Measurements from ENCODE around the gene PATJ. TPM values are rescaled to one million over a fixed set of nuclear protein-coding genes. Genes with fewer than 3 reads are reported as not detected.

The PATJ gene
- total and polyA plus RNA-seq, 3 donors from 2014 or later = 12.9 to 44.5 (median 21.6) TPM

- Histone ChIP-seq H3K4me3 (no peak overlapping the region), H3K27ac (no peak overlapping the region), H3K9me3 (no peaks in the 10 kb centered on the region), H3K27me3 (no peaks in the 10 kb centered on the region), H3K4me1 (peaks cover 4% of the 10 kb centered on the region), H3K36me3 (ENCODE audit: low read depth, missing control alignments) (no peaks in the 10 kb centered on the region)
- 92 to 95% methylated on average over 3 of the region's 3 CpGs for WGBS, 2 donors
- no peak for DNase-seq
- intact Hi-C loops (cut with DNase I; ENCODE audit: low total_unique reads) = no loop called here
- TF ChIP-seq CTCF (IDR thresholded peaks at IDR 0.05) (no peak), POLR2A (IDR thresholded peaks at IDR 0.05) (no peak)
These were observed 211.5 kb downstream of the PATJ start for GRCh38 chr1:61953790-61954150.

- Histone ChIP-seq H3K27ac (no peak overlapping the region), H3K36me3 (ENCODE audit: low read depth, missing control alignments) (no peaks in the 10 kb centered on the region), H3K4me1 (peaks cover 4% of the 10 kb centered on the region), H3K27me3 (no peaks in the 10 kb centered on the region), H3K9me3 (no peaks in the 10 kb centered on the region), H3K4me3 (no peak overlapping the region)
- 78 to 93% methylated on average over 1 of the region's 1 CpG for WGBS, 2 donors
- no peak for DNase-seq
- TF ChIP-seq POLR2A (IDR thresholded peaks at IDR 0.05) = no peak
- TF ChIP-seq CTCF (IDR thresholded peaks at IDR 0.05) = no peak
- intact Hi-C loops (cut with DNase I; ENCODE audit: low total_unique reads) = no loop called here
These were observed 213.0 kb downstream of the PATJ start for GRCh38 chr1:61955261-61955660.

GRCh38 chr1:61956016-61956645 is 213.9 kb downstream of the PATJ start:
- intact Hi-C loops (cut with DNase I; ENCODE audit: low total_unique reads) = no loop called here
- DNase-seq = no peak
- H3K4me1 ChIP-seq = peaks cover 4% of the 10 kb centered on the region
- H3K36me3 ChIP-seq (ENCODE audit: low read depth, missing control alignments) = no peaks in the 10 kb centered on the region
- H3K27me3 ChIP-seq = no peaks in the 10 kb centered on the region
- TF ChIP-seq POLR2A (IDR thresholded peaks at IDR 0.05) (no peak), CTCF (IDR thresholded peaks at IDR 0.05) (no peak)
- no peak overlapping the region for H3K4me3 ChIP-seq
- 96% methylated on average over 6 of the region's 6 CpGs for WGBS, 2 donors
- no peak overlapping the region for H3K27ac ChIP-seq
- H3K9me3 ChIP-seq = no peaks in the 10 kb centered on the region

GRCh38 chr1:61956784-61957183 is 214.5 kb downstream of the PATJ start:
- H3K27me3 ChIP-seq = no peaks in the 10 kb centered on the region
- no peak overlapping the region for H3K27ac ChIP-seq
- H3K4me1 ChIP-seq = peaks cover under 1% of the 10 kb centered on the region
- no peaks in the 10 kb centered on the region for H3K9me3 ChIP-seq
- intact Hi-C loops (cut with DNase I; ENCODE audit: low total_unique reads) = no loop called here
- TF ChIP-seq POLR2A (IDR thresholded peaks at IDR 0.05) (no peak), CTCF (IDR thresholded peaks at IDR 0.05) (no peak)
- no peak for DNase-seq
- no peak overlapping the region for H3K4me3 ChIP-seq
- no peaks in the 10 kb centered on the region for H3K36me3 ChIP-seq (ENCODE audit: low read depth, missing control alignments)
- WGBS, 2 donors = 80 to 91% methylated on average over 2 of the region's 2 CpGs

GRCh38 chr1:61961009-61961408 is 218.7 kb downstream of the PATJ start:
- intact Hi-C loops (cut with DNase I; ENCODE audit: low total_unique reads) = no loop called here
- no peak overlapping the region for H3K27ac ChIP-seq
- no peak for TF ChIP-seq POLR2A (IDR thresholded peaks at IDR 0.05)
- TF ChIP-seq CTCF (IDR thresholded peaks at IDR 0.05) = no peak
- WGBS, 2 donors = 46 to 75% methylated on average over 3 of the region's 3 CpGs
- H3K9me3 ChIP-seq = no peaks in the 10 kb centered on the region
- no peak for DNase-seq
- H3K27me3 ChIP-seq = no peaks in the 10 kb centered on the region
- H3K4me1 ChIP-seq = no peaks in the 10 kb centered on the region
- no peaks in the 10 kb centered on the region for H3K36me3 ChIP-seq (ENCODE audit: low read depth, missing control alignments)
- H3K4me3 ChIP-seq = no peak overlapping the region

All from testis (tissue), 3 donors.